ENCODE measurements around the gene SGTA.
A peak's percentile ranks its signal among the peaks of the same experiment; 100 is the strongest.
"Not testable (repeated sequence)": the region's sequence is repeated elsewhere in the genome, so short reads cannot be mapped to it uniquely, and the experiment has no call there.

Gene SGTA

GRCh38 chr19:2792666-2793065, 9.6 kb upstream of the SGTA start:
- not testable (repeated sequence) for DNase-seq

GRCh38 chr19:2791876-2792275, 8.8 kb upstream of the SGTA start:
- DNase-seq: no peak

GRCh38 chr19:2791440-2791839, 8.4 kb upstream of the SGTA start:
- no peak for DNase-seq

DNA sequence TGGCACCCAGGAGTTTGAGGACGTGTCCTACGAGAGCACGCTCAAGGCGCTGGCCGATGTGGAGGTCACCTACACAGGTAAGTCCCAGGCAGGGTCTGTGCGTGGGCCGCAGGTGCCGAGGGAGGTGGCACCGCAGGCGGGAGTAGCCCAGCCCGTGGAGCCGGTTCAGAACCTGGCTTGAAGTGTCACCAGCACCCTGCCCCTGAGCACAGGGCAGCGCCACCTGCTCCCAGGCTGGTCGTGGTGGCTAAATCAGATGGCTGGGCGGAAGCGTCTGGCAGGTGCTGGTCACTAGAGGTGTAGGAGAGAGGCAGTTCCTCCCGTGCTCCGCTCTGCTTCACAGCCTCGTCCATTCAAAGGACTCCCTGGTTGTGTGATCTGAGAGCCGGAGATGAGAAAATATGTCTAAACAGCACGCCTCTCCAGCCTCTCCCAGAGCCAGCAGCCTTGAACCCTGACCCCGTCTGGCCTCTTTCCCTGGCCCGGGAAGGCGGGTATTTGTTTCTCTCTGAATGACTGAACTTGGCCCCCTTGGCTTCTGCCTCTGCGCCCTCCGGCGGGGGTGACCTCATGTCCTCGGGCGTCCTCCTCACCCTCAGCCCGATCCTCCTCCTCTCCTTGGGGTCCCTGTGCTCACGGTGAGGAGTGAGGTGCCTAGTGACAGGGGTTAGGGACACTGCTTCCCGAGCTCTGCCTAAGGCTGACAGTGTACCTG, 7.6 kb upstream of the SGTA start:
- no peak for DNase-seq

DNA sequence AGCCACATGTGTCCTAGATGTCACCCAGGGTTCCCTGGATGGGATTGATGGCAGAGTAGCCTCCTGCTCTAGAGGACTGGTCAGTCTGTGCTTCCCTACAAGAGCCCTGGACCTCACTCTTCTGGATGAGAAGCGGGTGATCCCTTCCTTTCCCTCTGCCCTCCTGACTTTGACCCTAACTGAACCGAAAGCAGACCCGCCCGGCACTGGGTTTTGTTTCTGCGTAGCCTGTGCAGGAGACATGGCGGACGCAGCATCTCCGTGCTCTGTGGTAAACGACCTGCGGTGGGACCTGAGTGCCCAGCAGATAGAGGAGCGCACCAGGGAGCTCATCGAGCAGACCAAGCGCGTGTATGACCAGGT, 7.1 kb upstream of the SGTA start:
- no peak for DNase-seq

DNA sequence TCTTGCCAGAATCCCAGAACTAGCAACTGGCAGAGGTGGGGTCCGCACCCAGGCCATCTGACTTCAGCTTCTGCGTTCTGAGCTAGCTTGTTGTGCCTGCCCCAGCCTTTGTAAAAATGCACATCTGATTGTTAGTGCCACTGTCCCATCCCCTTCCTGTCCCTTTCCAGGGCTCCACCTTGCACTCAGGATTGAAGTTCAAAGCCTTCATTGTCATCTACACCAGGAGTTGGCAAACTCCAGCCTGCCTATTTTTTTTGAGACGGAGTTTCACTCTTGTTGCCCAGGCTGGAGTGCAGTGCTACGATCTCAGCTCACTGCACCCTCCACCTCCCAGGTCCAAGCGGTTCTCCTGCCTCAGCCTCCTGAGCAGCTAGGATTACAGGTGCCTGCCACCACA, 5.2 kb upstream of the SGTA start:
- no peak for DNase-seq

DNA sequence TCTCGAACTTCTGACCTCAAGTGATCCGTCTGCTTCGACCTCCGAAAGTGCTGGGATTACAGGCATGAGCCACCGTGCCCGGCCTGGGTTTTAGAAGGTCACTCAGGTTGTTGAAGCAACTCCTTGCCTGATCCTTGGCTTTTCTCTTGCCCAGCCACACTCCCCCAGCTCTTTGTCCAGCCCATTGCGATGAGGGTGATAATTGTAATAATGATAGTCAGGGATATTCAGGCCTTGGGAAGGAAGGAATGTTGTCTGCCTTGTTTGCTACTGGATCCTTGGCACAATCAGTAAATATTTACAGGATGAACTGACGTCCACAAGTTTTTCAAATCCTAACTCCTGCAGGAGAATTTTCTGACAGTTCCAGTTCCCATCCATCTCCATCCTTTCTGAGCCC, 4.0 kb upstream of the SGTA start:
- no peak for DNase-seq

- DNase-seq: peak; percentile 98 to 99
Observed at GRCh38 chr19:2785244-2785997, 2.3 kb upstream of the SGTA start, which contains the start of gene THOP1. THOP1 (plus strand) TSS chr19:2785503; CDS start chr19:2785663, 160 bp downstream.

DNA sequence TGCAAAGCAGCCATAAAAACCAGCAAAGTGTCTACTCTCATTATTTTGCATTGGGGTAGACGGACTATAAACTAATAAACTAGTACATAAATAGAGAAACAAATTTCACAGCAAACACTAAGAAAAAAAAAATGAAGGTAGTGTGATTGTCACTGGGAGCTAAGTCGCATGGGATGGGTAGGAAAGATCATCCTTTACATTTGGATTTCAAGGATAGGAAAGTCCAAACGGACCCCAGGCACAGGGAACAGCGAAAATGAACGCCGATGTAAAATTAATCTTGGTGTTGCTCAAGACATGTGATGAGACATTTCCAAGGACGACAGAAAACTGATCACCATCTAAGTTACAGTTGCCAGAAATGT, 690 bp upstream of the SGTA start:
- DNase-seq: no peak

GRCh38 chr19:2782329-2782935, 641 bp downstream of the SGTA start:
- DNase-seq: no peak

DNA sequence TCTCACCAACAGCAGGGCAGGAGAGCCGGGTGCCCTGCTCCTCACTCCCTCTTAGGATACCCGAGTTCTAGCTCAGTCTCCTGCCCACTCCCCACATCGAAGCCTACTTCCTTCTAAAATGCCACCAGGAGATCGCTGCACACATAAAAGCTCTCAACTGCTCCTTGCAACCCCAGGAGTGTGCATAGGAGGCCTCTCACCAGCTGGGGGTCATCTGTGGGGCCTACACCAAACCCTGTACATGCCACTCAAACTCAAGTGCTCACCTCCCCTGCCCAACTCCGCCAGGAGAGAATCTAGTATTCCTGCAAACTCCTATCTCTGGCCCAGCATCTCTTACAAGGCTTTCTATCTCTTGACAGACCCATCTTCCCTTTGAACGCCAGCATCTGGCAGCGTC, 2.8 kb downstream of the SGTA start:
- no peak for DNase-seq

- DNase-seq: no peak
Observed at GRCh38 chr19:2779121-2779740, 3.8 kb downstream of the SGTA start.

- DNase-seq: no peak
Observed at GRCh38 chr19:2777952-2778683, 5.0 kb downstream of the SGTA start.

DNA sequence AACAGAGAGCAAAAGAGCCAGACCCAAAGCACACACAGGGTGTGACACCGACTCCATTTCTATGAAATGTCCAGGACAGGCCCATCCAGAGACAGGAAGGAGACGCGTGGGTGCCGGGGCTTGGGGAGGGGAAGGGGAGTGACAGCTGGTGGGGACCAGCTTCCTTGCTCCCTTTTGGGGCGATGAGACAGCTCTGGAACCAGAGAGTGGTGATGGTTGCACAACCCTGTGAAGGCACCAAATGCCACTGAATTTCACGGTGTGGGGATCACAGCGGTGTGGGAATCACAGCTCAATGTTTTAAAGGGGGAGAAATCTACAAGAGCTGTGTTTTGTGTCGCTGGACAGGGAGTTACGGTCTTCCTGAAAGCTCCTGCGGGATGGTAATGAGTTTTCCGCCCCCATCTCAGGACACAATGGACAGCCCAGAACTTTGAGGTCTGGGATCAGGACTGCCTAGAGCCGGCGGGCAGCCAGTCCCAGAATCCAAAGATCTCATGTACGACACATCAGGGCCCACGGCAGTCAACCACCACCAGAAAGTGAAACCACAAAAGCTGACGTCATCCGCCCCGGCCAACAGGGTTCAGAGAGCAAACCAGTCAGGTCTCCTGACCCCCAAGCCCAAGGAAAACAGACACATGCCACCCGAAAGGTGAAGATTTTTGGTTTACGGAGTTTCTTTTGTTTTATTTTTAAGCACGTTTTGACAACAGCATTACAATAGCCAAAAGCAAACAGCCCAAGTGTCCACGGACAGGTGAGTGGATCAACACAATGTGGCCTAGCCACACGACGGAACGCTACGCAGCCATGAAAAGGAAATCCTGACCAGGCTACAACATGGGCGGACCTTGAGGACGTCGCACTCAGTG, 7.3 kb downstream of the SGTA start:
- DNase-seq: peak; percentile 73

DNA sequence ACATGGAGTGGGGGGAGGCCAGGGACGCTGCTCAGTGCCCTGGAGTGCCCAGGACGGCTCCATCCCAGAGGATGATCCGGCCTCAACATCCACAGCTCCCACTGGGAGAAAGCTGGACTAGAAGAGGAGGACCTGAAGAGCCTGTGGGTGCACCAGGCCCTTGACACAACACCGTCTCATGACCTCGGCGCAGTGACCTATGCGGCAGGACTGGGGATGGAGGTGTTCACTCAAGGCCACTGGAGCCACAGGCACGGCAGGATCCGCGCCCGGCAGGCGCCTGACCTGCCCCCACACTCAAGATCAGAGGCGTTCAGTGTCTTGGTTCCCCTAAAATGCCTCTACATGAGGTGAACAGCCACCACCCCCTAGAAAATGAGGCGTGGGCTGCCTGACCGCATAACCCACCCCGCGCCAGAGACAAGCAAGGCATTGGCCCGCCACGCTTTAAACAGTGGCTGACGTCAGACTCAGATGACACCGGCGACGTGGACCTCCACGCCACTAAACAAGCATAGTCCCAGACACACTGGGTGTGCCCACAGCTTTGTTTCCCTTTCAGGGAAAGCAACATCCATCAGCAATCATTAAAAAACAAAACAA, 8.0 kb downstream of the SGTA start:
- DNase-seq: peak in 1 of 2 donors; percentile 26

GRCh38 chr19:2774083-2774679, 8.9 kb downstream of the SGTA start:
- no peak for DNase-seq

DNA sequence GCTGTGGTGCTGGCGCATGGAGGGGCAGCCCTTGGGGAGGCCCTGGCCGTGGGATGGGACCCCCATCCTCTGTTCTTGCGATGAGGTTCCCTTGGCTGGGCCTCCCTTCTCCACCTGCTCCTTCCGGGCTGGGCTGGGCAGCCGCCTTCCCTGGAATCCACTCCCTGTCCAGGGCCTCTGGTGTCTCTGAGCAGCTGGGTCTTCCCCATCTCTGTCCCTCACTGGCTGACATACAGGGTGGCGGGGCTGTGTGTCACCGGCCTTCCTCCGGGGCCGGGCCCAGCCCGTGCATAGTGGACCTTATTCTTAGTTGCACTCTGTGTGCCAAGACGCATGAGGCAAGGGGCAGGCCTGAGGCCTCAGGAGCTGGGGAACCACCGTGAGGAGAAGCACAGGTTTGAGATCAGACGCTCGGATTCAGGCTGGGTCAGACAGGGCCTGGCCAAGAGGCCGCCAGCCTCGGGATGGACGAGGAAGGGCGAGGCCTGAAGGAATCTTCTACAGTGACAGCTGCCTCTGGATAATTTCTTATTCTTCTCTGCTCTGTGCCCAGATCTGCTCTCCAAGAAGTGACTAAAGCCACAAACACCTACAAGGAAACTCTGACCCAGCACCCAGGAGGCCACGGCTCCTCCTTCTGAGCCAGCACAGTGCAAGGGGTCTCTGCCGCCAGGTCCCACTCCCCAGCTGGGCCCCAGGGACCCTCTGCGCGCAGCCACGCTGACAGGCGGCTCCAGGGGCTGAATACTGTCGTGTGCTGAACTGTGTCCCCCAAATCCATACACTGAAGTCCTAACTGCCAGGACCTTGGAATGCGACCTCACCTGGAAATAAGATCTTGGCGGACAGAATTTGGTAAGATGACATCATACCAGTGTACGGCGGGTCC, 11.0 kb downstream of the SGTA start:
- DNase-seq: no peak

DNA sequence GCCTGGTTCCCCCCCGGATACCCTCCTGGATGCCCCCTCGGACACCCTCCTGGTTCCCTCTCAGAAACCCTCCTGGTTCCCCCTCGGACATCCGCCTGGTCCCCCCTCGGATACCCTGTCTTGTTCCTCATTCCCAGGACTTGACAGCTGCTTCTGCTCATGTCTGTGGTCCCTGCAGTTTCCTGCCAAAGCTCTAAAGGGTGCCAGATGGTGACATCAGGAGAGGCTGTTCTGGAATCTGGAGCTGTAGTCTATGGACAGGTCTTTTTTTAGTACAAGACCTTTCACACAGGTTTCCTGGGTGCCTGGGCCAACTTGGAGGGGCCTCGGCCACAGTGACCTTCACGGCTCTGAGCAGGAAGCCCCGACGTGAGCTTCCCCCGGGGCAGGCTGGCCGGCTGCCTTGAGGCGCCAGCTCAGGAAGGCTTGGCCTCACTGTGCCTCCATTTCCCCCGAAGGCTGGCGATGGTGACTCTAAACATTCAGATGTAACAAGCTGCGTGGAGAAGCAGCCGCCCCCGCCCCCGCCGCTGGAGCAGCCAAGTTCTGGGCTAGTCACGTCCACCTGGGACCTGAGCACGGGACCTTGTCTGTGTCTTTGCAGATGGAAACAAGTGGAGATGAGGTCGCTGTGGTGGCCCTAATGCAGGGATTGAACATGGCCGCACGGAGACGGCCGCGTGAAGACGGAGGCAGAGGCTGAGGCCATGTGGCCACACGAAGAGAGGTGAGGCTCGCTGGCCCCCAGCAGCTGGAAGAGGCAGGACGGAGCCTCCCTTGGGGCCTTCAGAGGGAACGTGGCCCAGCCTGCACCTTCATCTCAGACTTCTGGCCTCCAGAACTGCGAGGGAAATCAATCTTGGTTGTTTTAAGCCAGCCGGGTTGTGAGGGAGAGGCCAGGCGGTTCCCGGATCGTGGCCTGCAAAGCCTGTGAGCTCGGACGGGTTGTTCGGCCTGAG, 12.7 kb downstream of the SGTA start:
- DNase-seq: no peak

DNA sequence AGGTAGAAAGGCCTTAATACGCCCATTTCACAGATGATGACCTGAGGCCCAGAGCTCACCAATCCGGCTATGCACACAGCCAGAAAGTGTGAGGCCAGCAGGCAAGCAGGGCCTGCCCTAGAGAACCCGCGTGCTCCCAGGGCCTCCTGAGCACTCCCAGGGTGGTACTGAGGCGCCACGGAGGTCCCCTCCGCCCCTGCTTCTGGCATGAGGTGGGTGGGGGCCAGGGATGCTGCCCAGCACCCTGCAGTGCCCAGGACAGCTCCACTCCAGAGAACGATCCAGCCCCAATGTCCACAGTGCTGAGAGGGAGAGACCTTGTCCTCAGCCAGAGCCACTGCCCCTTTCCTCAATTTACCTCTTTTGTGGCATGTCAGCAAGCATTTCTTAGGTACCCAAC, 13.9 kb downstream of the SGTA start:
- DNase-seq: no peak

All from CD4-positive, alpha-beta T cell treated with Interleukin-1 beta for 1 hour (primary cell).